ENCODE results near the gene C4orf51. TPM values are rescaled to one million over a fixed set of nuclear protein-coding genes. Genes with fewer than 3 reads are reported as not detected.

The C4orf51 gene
- total and polyA plus RNA-seq, 2 of the 4 experiments (the other 2 are of a cell fraction) = not detected

- dilution Hi-C loops (cut with HindIII; ENCODE audit: low sequenced_read_pairs, unreplicated experiment) = no loop called here
Measured at GRCh38 chr4:145775406-145775805, 95.5 kb downstream of the C4orf51 start.

More at GRCh38 chr4:145775406-145775805, 95.5 kb downstream of the C4orf51 start:
- Histone ChIP-seq H3K9me3 (ENCODE audit: control insufficient read depth, insufficient read depth, low read length) (no peaks in the 10 kb centered on the region), H3K79me1 (ENCODE audit: low read depth in 1 of 2, low read length in 2 of 2) (peaks cover 0 to 4% of the 10 kb centered on the region in 2 experiments; a peak in 1 of 4 replicates), H3K18ac (ENCODE audit: low read depth, low read length) (no peak overlapping the region), H2AK9ac (replicated peaks; ENCODE audit: low read depth, low read length, poor library complexity) (no peak overlapping the region), H4K91ac (ENCODE audit: insufficient read depth, low read depth, low read length) (no peak overlapping the region), H3K27ac (ENCODE audit: insufficient read depth, low read length) (no peak overlapping the region), H3K23ac (ENCODE audit: low read depth, low read length) (no peak overlapping the region), H3K9me1 (ENCODE audit: insufficient read depth, low read length) (peaks cover 11% of the 10 kb centered on the region), H3K14ac (replicated peaks; ENCODE audit: low read depth, low read length) (no peak overlapping the region), H4K8ac (ENCODE audit: low read depth in 2 of 2, low read length in 2 of 2) (no peak overlapping the region), H3K27me3 (ENCODE audit: control insufficient read depth, insufficient read depth, low read length) (no peaks in the 10 kb centered on the region), H2BK5ac (ENCODE audit: low read depth, low read length, poor library complexity, severe bottlenecking) (no peak overlapping the region), H3K4me1 (ENCODE audit: control insufficient read depth, insufficient read depth, low read length) (no peaks in the 10 kb centered on the region), H3K4me3 (ENCODE audit: insufficient read depth, low read depth, low read length) (no peak overlapping the region), H2AK5ac (ENCODE audit: low read depth, low read length) (no peak overlapping the region), H2BK20ac (ENCODE audit: low read depth, low read length) (no peak overlapping the region), H3K9ac (ENCODE audit: low read depth, low read length) (no peak overlapping the region), H3K4ac (ENCODE audit: low read depth, low read length) (no peak overlapping the region), H3K36me3 (ENCODE audit: control insufficient read depth, insufficient read depth, low read length) (peaks cover 30% of the 10 kb centered on the region), H2BK15ac (ENCODE audit: low read depth, low read length) (no peak overlapping the region), H4K5ac (ENCODE audit: low read depth, low read length) (no peak overlapping the region), H2AFZ (replicated peaks; ENCODE audit: low read length, poor library complexity) (no peak overlapping the region), H3K4me2 (ENCODE audit: low read depth, low read length) (no peak overlapping the region), H2BK120ac (ENCODE audit: low read depth, low read length) (no peak overlapping the region), H4K20me1 (ENCODE audit: insufficient read depth, low read length) (no peaks in the 10 kb centered on the region), H3K56ac (ENCODE audit: extremely low read depth, insufficient read depth, low read length) (no peak overlapping the region)
- intact Hi-C loops (cut with micrococcal nuclease) = no loop called here
- CTCF ChIA-PET = no interaction called here
- BruUV-seq (replicated peaks) = no TSS peak
- DNase-seq (no peak), ATAC-seq (ENCODE audit: low read depth) (no peak)
- WGBS, 2 experiments (ENCODE audit: extremely low coverage in 2 of 2, insufficient read length in 1 of 2) = no CpG with 5 or more reads among the region's 3 CpGs
- TF ChIP-seq POLR2A (IDR thresholded peaks at IDR 0.05; ENCODE audit: low read depth, low read length) (no peak), RAD21 (IDR thresholded peaks at IDR 0.05; ENCODE audit: low read length) (no peak), MAFK (IDR thresholded peaks at IDR 0.05; ENCODE audit: low read depth, low read length) (no peak), RCOR1 (IDR thresholded peaks at IDR 0.05; ENCODE audit: insufficient replicate concordance, low read length) (no peak), CHD1 (IDR thresholded peaks at IDR 0.05; ENCODE audit: low read depth, low read length) (no peak), BHLHE40 (IDR thresholded peaks at IDR 0.05; ENCODE audit: low read depth, low read length) (no peak), RFX5 (IDR thresholded peaks at IDR 0.05; ENCODE audit: low read depth, low read length) (no peak), ELK1 (IDR thresholded peaks at IDR 0.05; ENCODE audit: borderline replicate concordance, low read depth, low read length) (no peak), USF2 (IDR thresholded peaks at IDR 0.05; ENCODE audit: low read depth, low read length) (no peak), FOS (IDR thresholded peaks at IDR 0.05; ENCODE audit: low read depth, low read length) (no peak), CTCF (conservative IDR thresholded peaks at IDR 0.05; ENCODE audit: low read depth, low read length) (no peak), SMC3 (IDR thresholded peaks at IDR 0.05; ENCODE audit: low read depth, low read length) (no peak), MXI1 (IDR thresholded peaks at IDR 0.05; ENCODE audit: borderline replicate concordance, low read depth, low read length) (no peak), NFE2L2 (IDR thresholded peaks at IDR 0.05; ENCODE audit: low read depth, low read length) (no peak)
- in situ Hi-C loops (cut with MboI; ENCODE audit: low sequenced_read_pairs) = no loop called here
- POLR2A ChIA-PET (ENCODE audit: unreplicated experiment) = no interaction called here
